MV-4-11 (cell line): ENCODE results near the gene S100A12.

ENCODE experiments used
- DNase-seq: peaks from one replicate; lab custom pipeline; 2025; lab: John Stamatoyannopoulos, UW

The S100A12 gene

DNA sequence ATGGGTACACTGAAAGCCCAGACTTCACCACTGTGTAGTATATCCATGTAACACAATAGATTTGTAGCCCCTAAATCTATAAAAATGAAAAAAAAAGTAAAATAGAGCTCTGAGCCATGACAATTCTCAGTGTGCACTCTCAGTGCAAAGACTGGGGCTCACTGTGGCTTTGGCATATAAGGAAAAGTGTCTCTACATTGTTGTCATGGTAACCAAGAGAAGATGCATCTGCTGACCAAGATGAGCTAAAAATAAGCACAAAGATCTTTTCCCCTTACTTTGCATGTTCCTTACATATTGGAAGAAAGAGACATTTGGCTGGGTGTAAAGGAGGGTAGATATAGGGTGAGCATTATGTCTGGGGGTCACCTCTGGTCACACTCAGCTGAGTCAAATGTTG lies 38.8 kb downstream of the S100A12 start:
- no peak for DNase-seq

DNA sequence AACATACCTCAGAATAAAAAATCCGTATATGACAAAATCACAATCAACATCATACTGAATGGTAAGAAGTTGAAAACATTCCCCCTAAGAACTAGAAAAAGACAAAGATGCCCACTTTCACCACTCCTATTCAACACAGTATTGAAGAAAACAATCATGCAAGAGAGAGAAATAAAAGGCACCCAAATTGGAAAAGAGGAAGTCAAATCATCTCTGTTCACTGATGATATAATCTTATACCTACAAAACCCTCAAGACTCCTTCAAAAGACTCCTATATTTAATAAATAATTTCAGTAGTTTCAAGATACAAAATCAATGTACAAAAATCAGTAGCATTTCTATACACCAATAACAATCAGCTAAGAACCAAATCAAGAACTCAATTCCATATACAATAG lies 41.5 kb downstream of the S100A12 start:
- no peak for DNase-seq

DNA sequence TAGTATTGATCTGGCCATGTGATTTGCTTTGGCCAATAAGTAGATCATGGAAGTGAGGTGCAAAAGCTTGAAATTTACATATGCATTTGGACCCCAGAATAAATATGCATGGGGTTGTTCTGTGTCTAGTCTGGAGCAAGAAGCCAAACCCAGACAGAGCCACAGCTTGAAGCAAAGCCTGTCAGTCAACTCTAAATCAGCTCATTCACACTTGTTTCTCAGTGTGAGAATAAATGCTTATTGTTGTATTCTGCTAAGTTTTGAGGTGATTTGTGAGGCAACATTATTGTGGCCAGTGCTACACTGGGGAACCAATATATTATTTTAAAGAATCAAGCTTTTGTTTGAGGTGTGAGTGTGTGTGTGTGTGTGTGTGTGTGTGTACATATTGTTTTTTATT lies 50.5 kb downstream of the S100A12 start:
- DNase-seq = no peak
